GM19240 (cell line): Measurements from ENCODE around the gene MSLN.

ENCODE experiments used
- DNase-seq: peaks from one replicate; pipeline ENCODE4 v3.0.0; 2011; ENCODE audit warnings: low spot score; ENCODE audit not compliant: insufficient read length

The MSLN gene

DNA sequence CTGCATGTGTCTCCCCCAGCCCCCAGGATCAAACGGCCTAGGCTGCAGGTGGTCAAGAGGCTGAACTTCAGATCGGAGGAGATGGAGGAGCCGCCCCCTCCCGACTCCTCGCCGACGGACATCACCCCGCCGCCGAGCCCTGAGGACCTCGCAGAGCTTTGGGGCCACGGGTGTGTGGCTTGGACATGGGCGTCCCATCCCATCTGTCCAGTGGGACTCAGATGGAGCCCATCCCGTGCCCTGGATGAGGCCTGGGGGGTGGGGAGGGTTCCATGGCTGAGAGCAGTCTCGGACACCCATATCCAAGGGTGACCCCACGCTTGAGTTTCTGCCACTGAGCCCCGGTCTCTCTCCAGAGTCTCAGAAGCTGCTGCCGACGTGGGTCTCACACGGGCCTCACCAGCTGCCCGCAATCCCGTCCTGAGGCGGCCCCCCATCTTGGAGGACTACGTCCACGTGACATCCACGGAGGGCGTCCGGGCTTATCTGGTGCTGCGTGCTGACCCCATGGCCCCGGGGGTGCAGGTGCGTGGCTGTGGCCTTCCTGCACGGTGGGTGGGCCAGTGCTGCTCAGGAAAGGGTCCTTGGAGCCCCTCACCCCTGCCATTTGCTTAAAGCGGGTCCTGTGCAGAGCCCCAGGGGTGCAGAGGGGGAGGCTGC lies 28.8 kb downstream of the MSLN start:
- DNase-seq, result no peak

DNA sequence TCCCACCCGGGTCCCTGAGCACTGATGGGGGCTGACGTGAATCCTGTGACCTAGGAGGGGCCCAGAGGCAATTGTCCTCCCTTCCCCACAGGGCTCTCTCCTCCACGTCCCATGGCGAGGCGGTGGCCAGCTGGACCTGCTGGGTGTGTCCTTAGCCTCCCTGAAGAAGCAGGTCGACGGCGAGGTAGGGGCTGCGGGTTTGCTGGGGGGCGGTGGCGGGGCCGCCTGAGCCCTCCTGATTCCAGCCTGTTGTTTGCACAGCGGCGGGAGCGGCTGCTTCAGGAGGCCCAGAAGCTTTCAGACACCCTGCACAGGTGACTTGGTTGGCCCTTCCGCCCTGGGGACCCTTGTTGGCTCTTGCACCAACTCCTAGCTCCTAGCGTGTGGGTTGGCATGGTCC lies 29.6 kb downstream of the MSLN start:
- DNase-seq, result no peak

DNA sequence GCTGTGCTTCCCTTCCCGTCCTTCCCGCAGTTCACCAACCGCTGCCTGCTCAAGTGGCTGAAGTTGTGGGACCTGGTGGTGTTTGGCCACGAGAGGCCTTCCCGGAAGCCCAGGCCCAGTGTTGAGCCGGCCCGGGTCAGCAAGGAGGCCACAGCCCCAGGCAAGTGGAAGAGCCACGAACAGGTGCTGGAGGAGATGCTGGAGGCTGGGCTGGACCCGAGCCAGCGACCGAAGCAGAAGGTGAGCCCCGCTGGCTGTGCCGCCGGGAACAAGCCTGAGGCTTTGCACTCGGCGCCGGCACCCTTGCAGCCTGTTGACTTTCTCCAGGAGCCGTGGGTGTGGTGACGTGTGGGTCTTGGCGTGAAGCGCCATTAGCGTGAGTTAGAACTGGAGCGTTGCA lies 30.6 kb downstream of the MSLN start:
- no peak for DNase-seq

DNA sequence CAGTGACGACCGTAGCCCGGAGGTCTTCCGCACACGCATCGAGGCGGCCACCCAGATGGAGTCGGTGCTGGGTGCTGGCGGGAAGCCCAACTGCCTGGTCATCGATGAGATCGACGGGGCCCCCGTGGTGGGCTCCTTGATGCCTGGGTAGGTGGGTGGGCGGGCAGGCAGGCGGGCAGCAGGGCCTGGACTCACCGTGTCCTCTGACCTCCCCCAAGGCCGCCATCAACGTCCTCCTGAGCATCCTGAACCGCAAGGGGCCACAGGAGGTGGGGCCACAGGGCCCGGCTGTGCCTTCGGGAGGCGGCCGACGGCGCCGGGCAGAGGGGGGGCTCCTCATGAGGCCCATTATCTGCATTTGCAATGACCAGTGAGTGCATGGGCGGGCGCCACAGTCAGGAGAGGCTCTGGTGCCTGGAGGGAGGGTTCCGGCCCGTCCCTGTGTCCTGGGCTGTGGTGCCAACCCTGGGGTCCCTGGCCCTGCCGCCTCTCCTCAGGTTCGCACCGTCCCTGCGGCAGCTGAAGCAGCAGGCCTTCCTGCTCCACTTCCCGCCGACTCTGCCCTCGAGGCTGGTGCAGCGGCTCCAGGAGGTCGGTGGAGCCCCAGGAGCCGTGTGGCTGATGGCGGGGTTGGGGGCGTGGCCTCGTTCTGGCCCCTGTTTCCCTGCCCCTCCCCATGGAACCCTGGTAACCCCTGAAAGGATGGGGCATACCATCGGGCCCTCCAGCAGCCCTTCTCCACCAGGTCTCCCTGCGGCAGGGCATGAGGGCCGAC lies 31.9 kb downstream of the MSLN start:
- no peak for DNase-seq

DNA sequence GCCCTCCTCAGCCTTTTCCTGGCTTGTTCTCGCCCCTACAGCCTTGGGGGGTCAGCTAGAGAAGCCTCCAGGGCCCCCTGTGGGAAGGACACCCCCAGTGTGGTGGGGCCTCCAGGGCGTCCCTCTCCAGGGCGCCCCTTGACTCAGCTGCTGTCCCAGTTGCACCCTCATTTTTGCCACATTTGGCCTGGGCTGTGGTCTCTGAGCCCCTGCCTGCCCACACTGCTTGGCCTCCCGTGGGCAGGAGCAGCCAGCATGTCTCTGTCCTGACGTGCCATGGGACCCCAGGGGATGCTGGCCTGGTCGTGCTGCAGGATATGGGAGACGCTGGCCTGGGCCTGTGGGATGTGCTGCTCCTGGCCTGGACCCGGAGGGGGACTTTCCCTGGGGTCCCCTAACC lies 32.9 kb downstream of the MSLN start:
- DNase-seq, result no peak

DNA sequence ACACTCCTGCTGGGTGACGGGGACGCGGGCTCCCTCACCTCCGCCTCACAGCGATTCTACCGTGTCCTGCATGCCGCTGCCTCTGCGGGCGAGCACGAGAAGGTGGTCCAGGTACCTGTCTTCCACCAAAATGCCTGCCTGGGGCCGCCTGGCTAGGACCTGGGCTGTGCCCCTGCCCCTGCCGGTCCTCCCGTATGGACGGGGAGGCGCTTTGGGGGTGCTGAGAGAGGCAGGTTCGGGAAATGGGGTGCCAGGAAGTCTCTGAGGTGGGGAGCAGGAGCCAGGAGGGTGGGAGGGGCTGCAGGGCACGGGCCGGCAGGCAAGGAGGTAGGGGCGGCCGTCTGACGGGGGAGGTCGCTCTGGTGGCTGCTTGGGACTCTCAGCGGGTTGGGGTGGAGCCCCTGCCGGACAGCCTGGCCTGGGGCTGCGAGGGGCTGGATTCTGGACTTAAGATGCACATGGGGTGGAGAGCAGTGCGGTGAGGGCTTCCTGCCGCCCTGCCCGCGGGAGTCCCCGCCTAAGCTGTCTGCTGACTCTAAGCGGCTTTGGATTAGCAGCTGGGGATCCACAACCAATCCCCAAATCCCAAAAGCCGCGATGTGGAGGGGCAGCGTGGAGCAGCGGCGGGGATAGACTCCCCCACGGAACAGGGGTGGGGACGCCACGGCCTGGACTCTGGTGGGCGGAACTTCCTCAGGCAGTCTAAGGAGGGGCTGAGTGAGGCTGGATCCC lies 33.7 kb downstream of the MSLN start:
- no peak for DNase-seq

DNA sequence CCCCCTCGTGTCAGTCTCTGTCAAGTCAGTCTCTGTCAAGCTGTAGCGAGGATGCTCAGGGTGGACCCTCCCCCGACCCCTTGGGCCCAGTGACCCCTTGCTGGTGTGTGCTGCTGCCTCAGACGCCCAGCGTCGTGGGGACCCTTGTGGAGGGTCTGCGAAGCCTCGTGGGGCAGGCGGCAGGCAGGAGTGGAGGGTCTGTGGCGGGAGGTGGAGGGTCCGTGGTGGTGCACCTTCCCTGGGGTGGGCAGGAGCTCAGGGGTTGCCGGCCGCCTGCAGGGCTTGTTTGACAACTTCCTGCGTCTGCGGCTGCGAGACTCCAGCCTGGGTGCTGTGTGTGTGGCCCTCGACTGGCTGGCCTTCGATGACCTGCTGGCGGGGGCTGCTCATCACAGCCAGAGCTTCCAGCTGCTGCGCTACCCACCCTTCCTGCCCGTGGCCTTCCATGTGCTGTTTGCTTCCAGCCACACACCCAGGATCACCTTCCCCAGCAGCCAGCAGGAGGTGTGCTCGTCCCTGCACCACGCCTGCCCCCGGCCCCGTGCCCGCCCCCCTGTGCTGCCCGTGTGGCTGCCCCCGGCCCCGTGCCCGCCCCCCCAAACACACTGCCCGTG lies 34.4 kb downstream of the MSLN start:
- DNase-seq, result no peak

DNA sequence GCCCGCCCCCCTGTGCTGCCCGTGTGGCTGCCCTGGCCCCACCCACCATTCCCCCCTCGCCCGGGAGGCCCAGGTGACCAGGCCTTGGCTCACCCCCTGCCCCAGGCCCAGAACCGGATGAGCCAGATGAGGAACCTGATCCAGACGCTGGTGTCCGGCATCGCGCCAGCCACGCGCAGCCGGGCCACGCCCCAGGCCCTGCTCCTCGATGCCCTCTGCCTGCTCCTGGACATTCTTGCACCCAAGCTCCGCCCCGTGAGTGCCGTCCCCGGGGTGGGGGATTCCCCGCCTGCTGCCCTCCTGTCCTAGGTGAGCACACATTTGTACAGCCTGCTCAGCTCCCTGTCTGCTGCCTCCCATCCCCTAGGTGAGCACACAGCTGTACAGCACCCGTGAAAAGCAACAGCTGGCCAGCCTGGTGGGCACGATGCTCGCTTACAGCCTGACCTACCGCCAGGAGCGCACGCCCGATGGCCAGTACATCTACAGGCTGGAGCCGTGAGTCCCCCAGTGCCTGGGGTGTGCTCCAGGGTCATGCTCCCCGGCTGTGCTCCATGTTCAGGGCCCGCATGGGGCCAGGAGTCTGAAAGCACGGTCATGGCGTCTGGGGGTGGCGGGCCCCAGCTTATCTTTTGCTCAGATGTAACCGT lies 35.2 kb downstream of the MSLN start:
- no peak for DNase-seq

DNA sequence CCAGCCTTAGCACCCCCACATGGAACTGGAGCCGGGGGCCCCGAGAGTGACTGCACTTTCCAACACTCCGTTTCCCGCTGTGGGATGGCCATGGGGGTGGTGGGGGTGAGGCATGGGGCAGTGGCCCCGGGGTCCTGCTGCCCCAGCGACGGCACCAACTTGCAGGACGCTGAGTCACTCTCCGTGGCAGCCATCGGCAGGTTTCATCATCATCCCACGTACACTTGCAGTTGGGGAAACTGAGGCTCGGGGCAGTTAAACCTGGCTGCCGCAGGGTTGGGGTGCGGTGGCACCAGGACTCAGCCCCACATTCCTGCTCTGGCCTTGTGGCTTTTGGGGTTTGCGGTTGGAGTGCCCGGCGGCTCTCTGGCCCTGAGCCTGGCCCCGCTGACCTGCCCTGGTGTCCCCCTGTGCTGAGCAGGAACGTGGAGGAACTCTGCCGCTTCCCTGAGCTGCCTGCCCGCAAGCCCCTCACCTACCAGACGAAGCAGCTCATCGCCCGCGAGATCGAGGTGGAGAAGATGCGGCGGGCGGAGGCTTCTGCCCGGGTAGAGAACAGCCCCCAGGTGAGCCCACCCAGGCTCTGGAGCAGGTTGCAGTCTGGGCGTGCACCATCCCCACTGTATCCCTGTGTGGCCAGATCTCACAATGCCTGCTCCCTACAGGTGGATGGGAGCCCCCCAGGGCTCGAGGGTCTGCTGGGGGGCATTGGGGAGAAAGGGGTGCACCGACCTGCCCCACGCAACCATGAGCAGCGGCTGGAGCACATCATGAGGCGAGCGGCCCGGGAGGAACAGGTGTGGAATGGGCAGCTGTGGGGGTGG lies 36.0 kb downstream of the MSLN start:
- DNase-seq, result no peak

DNA sequence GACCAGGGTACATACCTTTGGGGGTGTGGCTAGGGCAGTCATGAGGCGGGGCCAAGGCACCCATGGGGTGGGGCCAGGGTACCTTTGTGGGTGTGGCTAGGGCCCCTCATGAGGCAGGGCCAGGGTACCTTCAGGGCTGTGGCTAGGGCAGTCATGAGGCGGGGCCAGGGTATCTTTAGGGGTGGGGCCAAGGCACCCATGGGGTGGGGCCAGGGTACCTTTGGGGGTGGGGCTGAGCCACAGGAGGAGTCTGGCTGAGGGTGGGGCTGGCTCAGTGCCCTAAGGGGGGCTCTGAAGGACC lies 36.5 kb downstream of the MSLN start:
- no peak for DNase-seq

DNA sequence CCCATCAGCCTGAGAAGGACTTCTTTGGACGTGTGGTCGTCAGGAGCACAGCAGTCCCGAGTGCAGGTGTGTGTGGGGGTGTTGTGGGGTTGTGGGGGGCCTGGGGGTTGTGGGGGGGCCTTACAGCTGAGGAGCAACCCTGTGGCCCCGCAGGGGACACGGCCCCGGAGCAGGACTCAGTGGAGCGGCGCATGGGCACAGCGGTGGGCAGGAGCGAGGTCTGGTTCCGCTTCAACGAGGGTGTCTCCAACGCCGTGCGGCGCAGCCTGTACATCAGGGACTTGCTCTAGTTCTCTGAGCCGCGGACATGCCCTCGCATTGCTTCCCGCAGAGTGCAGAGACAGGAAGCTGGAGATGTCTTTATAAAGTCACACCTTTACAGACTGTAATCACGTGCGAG lies 37.2 kb downstream of the MSLN start:
- no peak for DNase-seq

DNA sequence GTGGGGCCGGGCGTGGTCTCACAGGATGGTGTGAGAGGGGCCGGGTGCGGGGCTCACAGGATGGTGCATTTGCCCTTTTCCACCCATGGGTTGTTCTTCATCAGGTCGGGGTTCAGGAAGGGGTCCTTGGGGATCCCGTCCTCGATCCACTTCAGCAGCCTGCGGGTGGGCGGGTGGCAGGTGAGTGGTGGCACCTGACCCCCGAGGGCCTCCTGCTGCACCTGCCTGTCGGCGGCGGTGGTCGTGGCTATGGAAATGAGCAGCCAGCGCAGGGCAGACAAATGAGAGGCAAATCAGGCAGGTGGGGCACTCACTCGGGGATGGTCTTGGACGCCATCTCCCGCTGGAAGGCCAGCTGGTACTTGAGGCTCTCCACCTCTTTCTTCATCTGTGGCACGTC lies 38.1 kb downstream of the MSLN start:
- DNase-seq, result no peak

DNA sequence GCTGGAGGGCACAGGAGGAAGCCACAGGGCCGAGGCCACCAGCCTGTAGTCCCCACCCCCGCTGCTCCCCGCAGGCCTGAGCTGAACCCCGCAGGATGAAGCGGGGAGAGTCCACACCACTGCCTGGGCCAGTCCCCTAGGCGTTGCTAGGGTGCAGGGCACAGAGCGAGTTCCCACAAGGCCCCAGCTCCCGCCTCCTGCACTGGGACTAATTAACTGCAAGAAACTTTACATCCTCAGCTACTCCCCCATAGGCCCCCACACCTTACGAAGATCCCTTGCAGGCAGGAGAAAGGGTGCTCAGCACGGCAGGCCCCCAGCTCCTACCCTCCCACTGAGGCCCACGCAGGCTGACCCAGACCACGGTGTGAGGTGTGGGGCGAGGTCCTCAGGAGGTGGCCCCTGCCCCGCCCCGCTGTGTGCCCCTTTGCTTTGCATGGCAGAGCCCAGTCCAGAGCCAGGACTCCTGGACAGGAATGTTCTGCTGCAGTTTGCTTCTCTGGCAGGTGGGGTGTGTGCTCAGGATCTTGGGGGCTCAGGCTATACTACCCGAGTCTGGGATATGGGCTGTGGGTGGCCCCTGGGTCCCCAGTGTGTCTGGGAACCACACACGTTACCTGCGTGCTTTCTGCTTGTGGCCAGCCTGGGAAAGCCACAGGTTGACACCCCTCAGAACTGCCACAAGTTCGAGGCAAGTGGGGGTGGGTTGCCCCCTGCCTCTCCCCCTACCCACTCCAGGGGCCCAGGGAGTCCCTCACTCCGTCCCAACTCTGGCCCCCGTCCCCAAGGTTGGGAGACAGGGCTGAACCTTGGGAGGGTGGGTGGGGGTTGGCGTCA lies 38.8 kb downstream of the MSLN start:
- no peak for DNase-seq

DNA sequence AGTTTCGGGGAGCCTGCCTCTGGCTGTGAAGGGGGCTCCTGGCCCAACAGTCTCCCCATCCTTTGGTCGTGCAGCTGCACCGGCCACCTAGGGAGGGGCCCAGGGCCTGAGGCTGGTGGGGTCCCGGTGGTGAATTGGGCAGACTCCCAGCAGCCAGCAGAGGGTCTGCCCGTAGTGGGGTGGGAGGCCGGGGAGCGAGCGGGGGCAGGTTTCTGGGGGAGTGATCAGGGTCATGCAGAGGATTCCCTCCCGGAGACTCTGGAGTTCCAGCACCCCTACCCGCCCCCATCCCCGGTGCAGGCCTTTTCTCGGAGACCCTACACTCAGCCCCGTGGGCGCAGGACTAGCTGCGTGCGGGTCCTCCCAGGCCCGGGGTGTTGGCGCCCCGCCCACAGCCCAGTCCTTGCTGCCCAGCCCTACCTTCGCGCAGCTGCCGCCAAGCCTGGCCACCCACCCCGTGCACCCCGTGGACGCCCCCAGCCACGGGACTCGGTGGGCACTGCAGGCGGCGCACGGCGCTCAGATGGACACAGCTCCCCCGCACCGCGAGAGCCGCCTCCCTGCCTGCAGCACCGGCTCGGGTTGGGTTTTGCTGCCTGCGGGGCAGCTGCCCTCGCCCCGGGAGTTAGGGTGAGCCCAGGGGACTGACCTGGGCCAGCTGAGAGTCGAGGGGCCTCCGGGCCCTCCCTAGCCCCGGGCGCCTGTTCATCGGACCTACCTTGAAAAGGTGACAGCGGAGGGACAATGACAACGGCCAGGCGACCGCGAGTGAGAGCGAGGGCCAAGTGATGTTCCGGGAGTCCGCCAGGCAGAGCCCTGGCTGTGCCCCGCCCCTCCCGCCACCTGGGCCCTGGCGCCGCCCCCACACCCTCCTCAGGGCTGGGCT lies 39.7 kb downstream of the MSLN start, which contains the start of gene GNG13:
Gene GNG13, minus strand, starts transcription at position 787 of the 886 bp plus-strand sequence. CDS start 1,657 bp downstream, outside the sequence.
- no peak for DNase-seq

DNA sequence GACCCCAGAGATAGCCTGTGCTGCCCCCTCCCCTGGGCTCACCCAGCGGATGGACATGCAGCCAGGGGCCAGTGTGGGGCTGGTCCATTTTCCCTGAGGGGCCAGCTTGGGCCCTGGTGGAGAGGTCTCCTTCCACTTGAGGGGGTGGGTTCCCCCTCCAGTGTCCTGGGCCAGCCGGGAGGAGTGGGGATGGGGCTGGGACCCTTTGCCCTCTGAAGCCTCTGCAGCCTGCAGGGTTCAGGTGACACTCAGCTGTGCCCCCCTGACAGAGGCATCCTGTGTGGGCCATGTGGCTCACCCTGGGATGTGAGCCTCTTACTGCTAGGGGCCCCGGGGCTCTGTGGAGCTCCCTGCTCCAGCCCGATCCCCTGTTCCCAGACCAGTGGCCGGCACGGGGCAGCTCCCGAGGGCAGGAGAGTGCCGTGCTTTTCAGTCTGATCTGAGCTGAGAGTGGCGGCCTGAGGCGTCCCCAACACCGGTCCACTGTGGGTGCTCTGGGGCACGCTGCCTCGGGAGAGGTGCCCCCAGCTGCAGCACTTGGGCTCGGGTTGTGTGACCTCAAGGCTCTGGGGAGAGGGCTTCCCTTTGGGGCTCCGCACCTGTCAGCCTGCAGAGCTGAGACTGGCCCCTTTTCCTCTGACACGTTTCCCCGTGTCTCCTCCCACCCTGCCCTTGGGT lies 40.4 kb downstream of the MSLN start:
- DNase-seq, result no peak

DNA sequence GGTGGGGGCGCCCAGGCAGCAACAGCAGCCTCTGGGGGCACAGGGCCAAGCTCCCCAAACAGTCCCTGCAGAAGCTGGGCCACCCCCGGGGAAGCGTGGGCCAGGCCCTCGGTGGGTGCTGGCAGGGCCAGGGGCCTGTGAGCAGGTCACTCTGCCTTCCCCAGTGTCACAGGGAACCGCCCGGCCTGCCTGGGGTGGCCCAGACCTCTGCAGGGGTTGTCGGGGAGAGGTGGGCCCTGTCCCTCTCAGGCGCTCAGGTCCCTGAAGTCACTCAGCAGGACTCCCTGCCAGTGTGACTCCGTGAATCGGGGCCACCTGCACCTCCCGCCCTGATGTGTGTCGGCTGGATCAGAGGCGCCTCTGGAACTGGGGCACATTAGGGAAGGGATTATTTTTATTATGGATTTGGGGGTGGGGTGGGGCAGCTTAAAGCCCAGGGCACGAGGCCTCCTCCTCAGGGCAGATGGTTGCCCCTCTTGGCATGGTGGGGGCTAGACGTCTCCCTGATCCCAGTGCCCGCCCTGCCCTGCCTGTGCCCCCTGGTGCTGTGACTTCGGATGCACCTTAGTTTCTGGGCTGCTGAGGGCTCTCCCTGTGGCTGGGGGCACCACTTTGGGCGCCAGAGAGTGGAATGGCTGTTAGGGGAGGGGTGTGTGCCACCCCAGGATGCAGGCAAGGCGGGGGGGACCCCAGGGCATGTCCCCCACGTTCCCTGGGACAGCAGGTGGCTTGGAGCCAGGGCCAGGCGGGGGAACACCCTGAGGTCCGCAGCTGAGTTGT lies 41.2 kb downstream of the MSLN start:
- DNase-seq, result no peak

DNA sequence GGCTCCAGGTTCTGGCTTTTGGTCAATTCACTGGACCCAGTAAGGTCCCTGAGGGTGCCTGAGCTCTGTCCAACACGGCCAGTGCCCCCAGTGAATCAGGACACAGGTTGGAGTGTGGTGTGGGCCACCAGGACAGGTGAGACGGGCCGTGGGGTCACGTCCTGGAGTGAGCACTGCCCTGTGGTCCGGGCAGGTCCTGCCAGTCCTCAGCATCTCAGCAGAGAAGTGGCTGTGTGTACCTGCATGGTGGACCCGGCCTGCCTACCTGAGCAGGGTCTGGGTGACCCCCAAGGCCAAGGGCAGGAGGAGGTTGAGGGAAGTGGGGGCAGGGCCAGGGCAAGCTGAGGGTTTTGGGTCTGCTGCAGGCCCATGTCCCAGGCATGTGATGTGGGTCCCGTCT lies 41.9 kb downstream of the MSLN start:
- no peak for DNase-seq
